DOHH2 (cell line): ENCODE data around the gene LRRC8B.
"Not testable (repeated sequence)": the region's sequence is repeated elsewhere in the genome, so short reads cannot be mapped to it uniquely, and the experiment has no call there.

Experiments
- H3F3A ChIP-seq: fragments of 200-600 bp; sonication (generic), shearing (Covaris generic); 2 replicates; pipeline ENCODE4 v1.6.0; 2016; ENCODE audit warnings: antibody characterized with exemption, mild to moderate bottlenecking; ENCODE audit not compliant: control insufficient read depth, insufficient read depth
- H3K27ac ChIP-seq: fragments of 200-600 bp; sonication (generic); 2 replicates; pipeline ENCODE4 v1.5.1; 2014; ENCODE audit warnings: low read depth, mild to moderate bottlenecking, low read length, moderate library complexity
- H3K27me3 ChIP-seq: fragments of 200-600 bp; sonication (generic); 2 replicates; pipeline ENCODE4 v1.6.1; 2014; ENCODE audit warnings: mild to moderate bottlenecking, low read length, mixed read lengths; ENCODE audit not compliant: control insufficient read depth
- H3K36me3 ChIP-seq: fragments of 200-600 bp; sonication (generic); 2 replicates; pipeline ENCODE4 v1.6.1; 2014; ENCODE audit warnings: mild to moderate bottlenecking, low read length, moderate library complexity, mixed read lengths; ENCODE audit not compliant: control insufficient read depth
- H3K4me1 ChIP-seq: fragments of 200-600 bp; sonication (generic); 2 replicates; pipeline ENCODE4 v1.6.1; 2014; ENCODE audit warnings: mild to moderate bottlenecking, low read length, mixed read lengths; ENCODE audit not compliant: control insufficient read depth
- H3K4me2 ChIP-seq: fragments of 200-600 bp; sonication (generic); 2 replicates; pipeline ENCODE4 v1.6.0; 2014; ENCODE audit warnings: mild to moderate bottlenecking, low read length, moderate library complexity
- H3K4me3 ChIP-seq: fragments of 200-600 bp; sonication (generic); 2 replicates; pipeline ENCODE4 v1.5.1; 2014; ENCODE audit warnings: mild to moderate bottlenecking, low read length, mixed read lengths
- H3K79me2 ChIP-seq: fragments of 200-600 bp; sonication (generic); 2 replicates; pipeline ENCODE4 v1.6.1; 2014; ENCODE audit warnings: mild to moderate bottlenecking, low read length, mixed read lengths; ENCODE audit not compliant: control insufficient read depth
- H3K9me2 ChIP-seq: fragments of 200-600 bp; sonication (generic); replicated peaks from 2 replicates; pipeline ENCODE4 v1.6.1; 2014; ENCODE audit warnings: mild to moderate bottlenecking, low read length, mixed read lengths; ENCODE audit not compliant: control insufficient read depth
- H3K9me3 ChIP-seq: fragments of 200-600 bp; sonication (generic); 2 replicates; pipeline ENCODE4 v1.6.1; 2014; ENCODE audit warnings: antibody characterized with exemption, low read length, mixed read lengths; ENCODE audit not compliant: control insufficient read depth, insufficient read depth
- H4K20me1 ChIP-seq: fragments of 200-600 bp; sonication (generic); 2 replicates; pipeline ENCODE4 v1.6.0; 2014; ENCODE audit warnings: low read depth, mild to moderate bottlenecking, antibody characterized with exemption, low read length, moderate library complexity; ENCODE audit not compliant: control insufficient read depth, insufficient read depth
- EZH2phosphoT487 ChIP-seq: fragments of 200-600 bp; sonication (generic); IDR thresholded peaks from 2 replicates; pipeline ENCODE4 v1.6.1; 2017; ENCODE audit warnings: borderline replicate concordance, mild to moderate bottlenecking, antibody characterized with exemption, low read length, moderate library complexity, mixed read lengths
- TF ChIP-seq, protein P1 (sequence below): fragments of 200-600 bp; sonication (generic); IDR thresholded peaks from one replicate; pipeline ENCODE4 v1.5.1; 2014; ENCODE audit warnings: antibody characterized with exemption, mild to moderate bottlenecking, low read depth, low read length; ENCODE audit not compliant: poor library complexity, severe bottlenecking

LRRC8B gene

DNA sequence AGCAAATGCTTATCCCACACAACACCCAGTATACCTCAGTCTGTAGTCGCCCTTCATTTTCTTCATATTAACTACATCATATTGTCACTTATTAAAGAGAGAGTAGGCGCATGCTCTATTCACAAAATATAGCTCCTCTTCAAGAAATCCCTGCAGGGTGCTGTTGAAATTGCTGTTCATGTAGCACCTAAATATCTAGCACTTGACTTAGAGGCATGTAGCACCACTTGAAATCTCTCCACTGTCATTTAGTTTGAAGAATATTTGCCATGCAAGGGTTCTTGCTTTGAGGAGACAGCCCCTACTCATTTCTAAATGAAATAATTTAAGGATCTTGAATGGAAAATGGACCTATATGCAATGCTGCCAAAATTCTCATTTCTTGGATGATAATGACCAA lies 20.9 kb upstream of the LRRC8B start:
- Histone ChIP-seq H3K9me2 (no peaks in the 10 kb centered on the region), H4K20me1 (no peaks in the 10 kb centered on the region)
- TF ChIP-seq, protein P1, sequence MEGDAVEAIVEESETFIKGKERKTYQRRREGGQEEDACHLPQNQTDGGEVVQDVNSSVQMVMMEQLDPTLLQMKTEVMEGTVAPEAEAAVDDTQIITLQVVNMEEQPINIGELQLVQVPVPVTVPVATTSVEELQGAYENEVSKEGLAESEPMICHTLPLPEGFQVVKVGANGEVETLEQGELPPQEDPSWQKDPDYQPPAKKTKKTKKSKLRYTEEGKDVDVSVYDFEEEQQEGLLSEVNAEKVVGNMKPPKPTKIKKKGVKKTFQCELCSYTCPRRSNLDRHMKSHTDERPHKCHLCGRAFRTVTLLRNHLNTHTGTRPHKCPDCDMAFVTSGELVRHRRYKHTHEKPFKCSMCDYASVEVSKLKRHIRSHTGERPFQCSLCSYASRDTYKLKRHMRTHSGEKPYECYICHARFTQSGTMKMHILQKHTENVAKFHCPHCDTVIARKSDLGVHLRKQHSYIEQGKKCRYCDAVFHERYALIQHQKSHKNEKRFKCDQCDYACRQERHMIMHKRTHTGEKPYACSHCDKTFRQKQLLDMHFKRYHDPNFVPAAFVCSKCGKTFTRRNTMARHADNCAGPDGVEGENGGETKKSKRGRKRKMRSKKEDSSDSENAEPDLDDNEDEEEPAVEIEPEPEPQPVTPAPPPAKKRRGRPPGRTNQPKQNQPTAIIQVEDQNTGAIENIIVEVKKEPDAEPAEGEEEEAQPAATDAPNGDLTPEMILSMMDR = no peak
- no peak for TF ChIP-seq EZH2phosphoT487

DNA sequence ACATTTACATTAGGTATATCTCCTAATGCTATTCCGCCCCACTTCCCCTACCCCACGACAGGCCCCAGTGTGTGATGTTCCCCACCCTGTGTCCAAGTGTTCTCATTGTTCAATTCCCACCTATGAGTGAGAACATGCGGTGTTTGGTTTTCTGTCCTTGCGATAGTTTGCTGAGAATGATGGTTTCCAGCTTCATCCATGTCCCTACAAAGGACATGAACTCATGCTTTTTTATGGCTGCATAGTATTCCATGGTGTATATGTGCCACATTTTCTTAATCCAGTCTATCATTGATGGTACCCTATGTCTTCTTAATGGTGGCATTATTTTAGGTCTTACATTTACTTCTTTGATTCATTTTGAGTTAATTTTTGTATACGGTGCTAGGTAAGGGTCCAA lies 14.6 kb upstream of the LRRC8B start:
- H3K4me1 ChIP-seq, H3K9me3 ChIP-seq, H4K20me1 ChIP-seq, H3K27me3 ChIP-seq, H3F3A ChIP-seq, H3K9me2 ChIP-seq, H3K27ac ChIP-seq, H3K4me3 ChIP-seq, H3K79me2 ChIP-seq, H3K36me3 ChIP-seq, H3K4me2 ChIP-seq: not testable (repeated sequence)

More for the DNA sequence above, 20.9 kb upstream of the LRRC8B start:
- 0 out of 2 replicates have a peak, but pooled peaks cover 2% of the 10 kb centered on the region for H3K27me3 ChIP-seq
- H3K36me3 ChIP-seq = no peaks in the 10 kb centered on the region
- H3K27ac ChIP-seq = no peak overlapping the region
- H3K4me2 ChIP-seq = no peak overlapping the region
- no peaks in the 10 kb centered on the region for H3K79me2 ChIP-seq
- no peaks in the 10 kb centered on the region for H3F3A ChIP-seq
- no peaks in the 10 kb centered on the region for H3K9me3 ChIP-seq
- no peaks in the 10 kb centered on the region for H3K4me1 ChIP-seq
- no peak overlapping the region for H3K4me3 ChIP-seq

DNA sequence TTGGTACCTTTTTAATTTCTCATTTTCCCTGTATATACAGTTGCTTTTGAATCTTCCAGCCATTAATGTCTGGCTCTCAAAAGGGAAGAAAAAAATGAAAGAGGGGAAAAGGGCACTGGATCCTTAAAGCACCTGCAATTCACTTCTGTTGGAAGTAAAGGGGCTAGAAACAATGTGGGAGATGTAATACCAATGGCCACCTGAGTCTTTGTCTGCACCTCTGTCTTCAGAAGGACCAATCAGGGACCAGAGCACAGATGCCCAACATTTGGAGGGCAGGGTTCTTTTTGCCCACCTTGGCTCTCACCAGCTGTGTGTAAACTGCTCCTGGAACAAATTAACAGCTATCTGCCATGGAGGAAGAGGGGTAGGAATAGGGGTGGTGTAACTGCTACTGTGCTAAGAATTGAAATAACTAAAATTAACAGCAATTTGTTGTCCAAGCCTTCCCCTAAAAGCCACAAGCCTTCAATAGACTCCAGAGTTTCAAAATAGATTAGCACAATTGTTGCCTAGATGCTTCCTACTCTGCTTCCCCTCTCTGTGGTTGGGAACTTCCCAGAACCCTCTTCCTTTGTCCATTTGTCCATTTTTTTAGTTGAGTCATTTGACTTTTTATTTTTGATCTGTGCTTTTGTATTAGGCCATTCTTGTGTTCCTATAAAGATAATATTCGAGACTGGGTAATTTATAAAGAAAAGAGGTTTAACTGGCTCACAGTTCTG lies 11.5 kb upstream of the LRRC8B start:
- H3K36me3 ChIP-seq = no peaks in the 10 kb centered on the region
- no peak overlapping the region for H3K27ac ChIP-seq
- H3F3A ChIP-seq = no peaks in the 10 kb centered on the region
- no peaks in the 10 kb centered on the region for H3K9me3 ChIP-seq
- H3K79me2 ChIP-seq = no peaks in the 10 kb centered on the region
- no peak overlapping the region for H3K4me2 ChIP-seq
- TF ChIP-seq EZH2phosphoT487 = no peak
- TF ChIP-seq, protein P1 = no peak
- H3K9me2 ChIP-seq = no peaks in the 10 kb centered on the region
- no peaks in the 10 kb centered on the region for H3K27me3 ChIP-seq
- no peak overlapping the region for H3K4me3 ChIP-seq
- H4K20me1 ChIP-seq = no peaks in the 10 kb centered on the region
- H3K4me1 ChIP-seq = no peaks in the 10 kb centered on the region

DNA sequence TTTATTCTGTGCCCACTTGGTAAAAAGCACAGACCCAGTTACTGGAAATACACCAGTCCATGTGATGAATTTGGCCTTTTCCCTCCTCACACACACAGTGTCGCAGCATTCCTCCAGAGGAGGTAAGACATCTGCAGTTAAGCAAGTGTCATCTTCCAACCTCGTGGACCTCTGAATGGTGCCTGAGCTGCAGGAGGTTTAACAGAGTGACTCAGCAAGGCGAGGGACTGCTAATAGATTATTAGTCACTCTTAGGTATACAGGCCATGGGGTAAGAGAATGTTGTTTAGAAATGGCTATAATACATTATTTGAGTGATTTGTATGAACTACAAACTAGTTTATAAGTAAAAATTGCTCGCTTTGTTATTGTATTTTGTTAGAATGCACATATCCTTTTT lies 8.6 kb upstream of the LRRC8B start:
- TF ChIP-seq, protein P1 = no peak
- no peak for TF ChIP-seq EZH2phosphoT487
- Histone ChIP-seq H3K9me2 (no peaks in the 10 kb centered on the region), H3K4me1 (no peaks in the 10 kb centered on the region), H3K36me3 (no peaks in the 10 kb centered on the region), H3K4me3 (no peak overlapping the region), H3K27ac (no peak overlapping the region), H3K9me3 (no peaks in the 10 kb centered on the region), H3F3A (no peaks in the 10 kb centered on the region), H4K20me1 (no peaks in the 10 kb centered on the region), H3K79me2 (no peaks in the 10 kb centered on the region), H3K27me3 (no peaks in the 10 kb centered on the region), H3K4me2 (no peak overlapping the region)
